K562 (cell line): ENCODE results near the gene GPR25. TPM values are rescaled to one million over a fixed set of nuclear protein-coding genes. Genes with fewer than 3 reads are reported as not detected.

ENCODE experiments used
- ATAC-seq: fragments of 200-7000 bp; cut with Tn5 transposase; 3 replicates; pipeline ENCODE4 v1.9.1; 2020; ENCODE audit warnings: moderate library complexity
- BruUV-seq: library from RNA; stranded (reverse); fragments of 400-500 nt; replicated peaks from 2 replicates; lab custom pipeline; 2021; lab: Mats Ljungman, UMichigan
- CTCF ChIA-PET: fragments of 300-600 bp; formaldehyde crosslinking; extraction: SDS; loops from one replicate; lab custom pipeline; 2021; ENCODE audit warnings: low intra/inter-chr PET ratio; lab: Yijun Ruan, JAX
- POLR2A ChIA-PET: fragments of 300-600, 350-650 bp; sonication (Branson Sonifier 250); formaldehyde crosslinking; extraction: SDS; loops from one replicate; lab custom pipeline; 2021; ENCODE audit warnings: antibody characterized with exemption, inconsistent platforms; lab: Yijun Ruan, JAX
- DNase-seq, 4 experiments: peaks; one replicate each; pipeline versions ENCODE4 v3.0.0 to v3.0.0-alpha.2; 2011 to 2018; ENCODE audit warnings: low spot score in 3 of 4, mixed read lengths in 3 of 4; ENCODE audit errors: extremely low read depth in 1 of 4
- FAIRE-seq: peaks from 2 replicates; lab custom pipeline; 2011; peaks lifted over from hg19 to GRCh38; lab: Jason Lieb, UNC
- H2AFZ ChIP-seq: 2 replicates; pipeline ENCODE4 v1.6.0; 2011; ENCODE audit warnings: low read depth, low read length, control low read depth, inconsistent platforms
- H3K27ac ChIP-seq: fragments of 200-600 bp; 3 replicates; pipeline ENCODE4 v1.8.0; 2011; ENCODE audit warnings: low read depth, mild to moderate bottlenecking, control low read depth, inconsistent platforms, low read length, moderate library complexity, mixed read lengths; ENCODE audit errors: extremely low read depth
- H3K27me3 ChIP-seq, 2 experiments: fragments of 300-600 bp in 1 of 2; 2 replicates in 1 of 2; 3 replicates in 1 of 2; pipeline versions ENCODE4 v1.6.0 to v1.8.0; 2011; ENCODE audit warnings: inconsistent platforms in 2 of 2, low read length in 2 of 2, mild to moderate bottlenecking in 1 of 2, mixed read lengths in 1 of 2, moderate library complexity in 1 of 2; ENCODE audit not compliant: control insufficient read depth in 2 of 2, insufficient read depth in 2 of 2
- H3K36me3 ChIP-seq: fragments of 300-600 bp; 3 replicates; pipeline ENCODE4 v1.8.0; 2011; ENCODE audit warnings: mild to moderate bottlenecking, low read length, inconsistent platforms; ENCODE audit not compliant: control insufficient read depth, insufficient read depth
- H3K4me1 ChIP-seq, 2 experiments: fragments of 200-600 bp in 1 of 2; replicated peaks in 1 of 2; 2 replicates in 1 of 2; 3 replicates in 1 of 2; pipeline versions ENCODE4 v1.5.1 to v1.8.0; 2011; ENCODE audit warnings: inconsistent platforms in 2 of 2, low read length in 2 of 2, mild to moderate bottlenecking in 1 of 2, mixed read lengths in 1 of 2, moderate library complexity in 1 of 2; ENCODE audit not compliant: control insufficient read depth in 2 of 2, insufficient read depth in 2 of 2
- H3K4me2 ChIP-seq: 2 replicates; pipeline ENCODE4 v1.6.1; 2011; ENCODE audit warnings: low read length, control low read depth, inconsistent platforms, mixed read lengths; ENCODE audit not compliant: insufficient read depth
- H3K4me3 ChIP-seq: fragments of 200-600 bp; sonication (generic), shearing (Covaris generic); 2 replicates; pipeline ENCODE4 v1.5.1; 2016; ENCODE audit warnings: control low read depth, inconsistent platforms
- H3K79me2 ChIP-seq: fragments of 200-600 bp; 3 replicates; pipeline ENCODE4 v1.8.0; 2011; ENCODE audit warnings: low read length, inconsistent platforms; ENCODE audit not compliant: control insufficient read depth, insufficient read depth
- H3K9ac ChIP-seq, 2 experiments: 2 replicates each; pipeline versions ENCODE4 v1.6.0 to v1.6.1; 2011; ENCODE audit warnings: low read depth in 2 of 2, low read length in 2 of 2, control low read depth in 1 of 2, inconsistent platforms in 1 of 2, mild to moderate bottlenecking in 1 of 2, mixed read lengths in 1 of 2; ENCODE audit not compliant: insufficient read depth in 1 of 2
- H3K9me1 ChIP-seq: one replicate; pipeline ENCODE4 v1.6.0; 2011; ENCODE audit warnings: inconsistent platforms, mild to moderate bottlenecking, low read length, moderate library complexity; ENCODE audit not compliant: control insufficient read depth, insufficient read depth
- H3K9me3 ChIP-seq: replicated peaks from 2 replicates; pipeline ENCODE4 v1.5.1; 2011; ENCODE audit warnings: low read depth, low read length, inconsistent platforms; ENCODE audit not compliant: control insufficient read depth, insufficient read depth
- H4K20me1 ChIP-seq: replicated peaks from 2 replicates; pipeline ENCODE4 v1.6.1; 2011; ENCODE audit warnings: low read length, inconsistent platforms, mixed read lengths; ENCODE audit not compliant: control insufficient read depth, insufficient read depth
- CHAMP1 ChIP-seq: fragments of 450-650 bp; IDR thresholded peaks from 2 replicates; pipeline ENCODE4 v1.6.1; 2016; ENCODE audit warnings: mild to moderate bottlenecking
- CREBBP ChIP-seq: IDR thresholded peaks from one replicate; pipeline ENCODE4 v1.6.1; 2012; ENCODE audit warnings: low read depth, mild to moderate bottlenecking, control low read depth, inconsistent platforms, low read length
- DACH1 ChIP-seq: fragments of 450-650 bp; IDR thresholded peaks from 2 replicates; pipeline ENCODE4 v1.6.1; 2018; ENCODE audit not compliant: partially characterized antibody
- FOXO4 ChIP-seq: fragments of 450-650 bp; formaldehyde crosslinking; IDR thresholded peaks from 2 replicates; pipeline ENCODE4 v1.4.0; 2020; ENCODE audit warnings: mild to moderate bottlenecking, moderate library complexity
- KDM4B ChIP-seq, 2 experiments: fragments of 450-650 bp in 1 of 2; sonication (generic) in 1 of 2; IDR thresholded peaks; 2 replicates each; pipeline ENCODE4 v1.6.1; 2016 to 2017; ENCODE audit warnings: borderline replicate concordance in 2 of 2, antibody characterized with exemption in 1 of 2, low read depth in 1 of 2, mild to moderate bottlenecking in 1 of 2
- MEIS2 ChIP-seq: fragments of 450-650 bp; IDR thresholded peaks from 2 replicates; pipeline ENCODE4 v1.6.1; 2014; ENCODE audit warnings: mild to moderate bottlenecking; ENCODE audit not compliant: partially characterized antibody
- MXI1 ChIP-seq: IDR thresholded peaks from 2 replicates; pipeline ENCODE4 v1.6.1; 2011; ENCODE audit warnings: low read depth, mild to moderate bottlenecking, improper control_type of control experiment, low read length
- NCOA6 ChIP-seq: fragments of 450-650 bp; IDR thresholded peaks from 2 replicates; pipeline ENCODE4 v1.6.1; 2017; ENCODE audit warnings: mild to moderate bottlenecking
- NKRF ChIP-seq: fragments of 450-650 bp; IDR thresholded peaks from 2 replicates; pipeline ENCODE4 v1.6.1; 2016; ENCODE audit warnings: borderline replicate concordance
- PCBP2 ChIP-seq: fragments of 200-400 bp; formaldehyde crosslinking; IDR thresholded peaks from 2 replicates; pipeline ENCODE4 v1.6.1; 2018; ENCODE audit warnings: low read length, low read depth, mild to moderate bottlenecking, moderate library complexity; ENCODE audit not compliant: poor library complexity, severe bottlenecking
- POLR2B ChIP-seq: fragments of 450-650 bp; IDR thresholded peaks from 2 replicates; pipeline ENCODE4 v1.6.1; 2018; ENCODE audit warnings: low read depth; ENCODE audit not compliant: partially characterized antibody
- POLR2H ChIP-seq: IDR thresholded peaks from 2 replicates; pipeline ENCODE4 v1.6.1; 2016; ENCODE audit warnings: missing genetic modification characterization, low read depth, mild to moderate bottlenecking, control low read depth, missing compliant biosample characterization, moderate library complexity
- RAD21 ChIP-seq, 2 experiments: fragments of 250-450 bp in 1 of 2; fragments of 450-650 bp in 1 of 2; sonication (Bioruptor Pico) in 1 of 2; formaldehyde crosslinking in 1 of 2; IDR thresholded peaks in 1 of 2; conservative IDR thresholded peaks in 1 of 2; 2 replicates each; pipeline versions ENCODE4 v1.4.0 to v1.8.0; 2020 to 2022; ENCODE audit warnings: mild to moderate bottlenecking in 2 of 2, moderate library complexity in 1 of 2
- SRF ChIP-seq, 2 experiments: fragments of 250-450, 450-650 bp in 1 of 2; sonication (Bioruptor Pico) in 1 of 2; sonication (generic) in 1 of 2; formaldehyde crosslinking; IDR thresholded peaks; 2 replicates each; pipeline versions ENCODE4 v1.5.0 to v1.5.1; 2020 to 2022; ENCODE audit warnings: mild to moderate bottlenecking in 1 of 2, missing genetic modification reagents in 1 of 2
- ZNF324 ChIP-seq: fragments of 250-450 bp; sonication (Bioruptor Pico); IDR thresholded peaks from 2 replicates; pipeline ENCODE4 v1.4.0; 2020; ENCODE audit warnings: mild to moderate bottlenecking
- ZNF589 ChIP-seq: fragments of 200-800 bp; sonication (Bioruptor generic); IDR thresholded peaks from 2 replicates; pipeline ENCODE4 v1.6.1; 2016; ENCODE audit warnings: low read depth, missing genetic modification characterization, missing compliant biosample characterization
- WGBS: fragments of 100-300 bp; shearing (Covaris generic); methylation state at CpG from one replicate; pipeline ENCODE4 v1.1.6; 2016; ENCODE audit warnings: low coverage, mixed read lengths; ENCODE audit not compliant: insufficient coverage; ENCODE audit errors: missing lambda C conversion rate; 5-methylcytosine and 5-hydroxymethylcytosine counted together
- in situ Hi-C: fragments of 300-500 bp; cut with MboI; formaldehyde crosslinking; loops from 4 replicates; pipeline ENCODE4 v1.15.0; 2018; ENCODE audit warnings: inconsistent platforms, mixed read lengths
- intact Hi-C: fragments of 100-400 bp; cut with micrococcal nuclease; formaldehyde crosslinking; loops from 2 replicates; pipeline ENCODE4 v1.14.2; 2022
- polyA plus RNA-seq, 8 experiments: library from polyadenylated mRNA; depleted of rRNA in 4 of 8; stranded (reverse) in 5 of 8; unstranded in 3 of 8; fragments of >200 nt; fragmentation: Nextera tagmentation in 2 of 8; fragmentation: Illumina TruSeq in 1 of 8; extraction: Ambion mirVana in 2 of 8; extraction: Trizol in 1 of 8; gene quantifications; 2 replicates each; pipeline versions ENCODE4 v1.2.1 to v1.2.3, GENCODE V29; 2011 to 2014; ENCODE audit warnings: inconsistent platforms in 1 of 8, missing spikeins in 1 of 8
- total RNA-seq, 7 experiments: library from RNA; depleted of rRNA in 6 of 7; stranded (reverse); fragments of >200 nt in 6 of 7; fragmentation: Illumina TruSeq in 2 of 7; extraction: Trizol in 2 of 7; gene quantifications; 2 replicates each; pipeline versions ENCODE4 v1.2.1 to v1.2.3, GENCODE V29; 2011 to 2021; ENCODE audit warnings: low replicate concordance in 1 of 7

Gene GPR25
- total and polyA plus RNA-seq, 9 of the 15 experiments (the other 6 are each of a cell fraction or from before 2014, with no cell fraction given): not detected

DNA sequence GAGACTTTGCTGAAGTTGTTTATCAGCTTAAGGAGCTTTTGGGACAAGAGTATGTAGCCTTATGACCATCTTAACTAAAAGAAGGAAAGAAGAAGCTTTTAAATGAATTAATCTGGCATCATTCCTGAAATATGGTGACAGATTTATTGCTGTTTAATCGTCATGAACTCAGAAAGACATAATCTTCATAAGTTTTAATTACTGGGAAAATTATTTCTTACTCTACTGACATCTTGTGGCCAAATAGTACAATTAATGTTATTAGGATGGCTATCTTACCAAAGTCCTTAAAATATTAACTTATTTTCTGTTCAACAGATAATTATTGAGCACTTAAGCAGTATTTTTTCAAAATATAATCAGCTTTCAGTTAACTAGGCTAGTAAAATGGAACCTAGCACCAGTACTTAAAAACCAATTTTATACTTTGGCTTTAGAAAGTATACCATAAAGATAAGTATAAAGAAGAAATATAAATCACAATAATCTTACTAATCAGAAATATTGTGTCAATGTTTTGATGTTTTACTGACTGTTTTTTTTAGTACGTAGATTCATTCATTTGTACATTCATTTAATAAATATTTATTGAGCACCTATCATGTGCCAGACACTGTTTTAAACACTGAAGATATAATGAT, 34.7 kb upstream of the GPR25 start:
- no peaks in the 10 kb centered on the region for H3K36me3 ChIP-seq
- in situ Hi-C loops: no loop called here
- no peak for ATAC-seq
- TF ChIP-seq MXI1 (no peak), RAD21 (CRISPR knock-in tag; conservative IDR thresholded peaks at IDR 0.05 in 1 of 2, IDR thresholded peaks at IDR 0.05 in 1 of 2) (peak; percentile 44 to 59), CHAMP1 (no peak), ZNF324 (CRISPR knock-in tag) (no peak), NCOA6 (no peak), PCBP2 (no peak), POLR2B (no peak), CREBBP (no peak), KDM4B (IDR thresholded peaks at IDR 0.05; ENCODE audit: borderline replicate concordance in 2 of 2, low read depth in 1 of 2) (no peak), ZNF589 (CRISPR knock-in tag) (no peak), FOXO4 (CRISPR knock-in tag) (no peak), DACH1 (peak; percentile 82), POLR2H (tag) (0 out of 2 replicates have a peak, but pooled peaks have one; percentile 13), SRF (CRISPR knock-in tag; IDR thresholded peaks at IDR 0.05) (no peak), MEIS2 (peak; percentile 83), NKRF (no peak)

More for the DNA sequence above, 34.7 kb upstream of the GPR25 start:
- Histone ChIP-seq H3K79me2 (no peaks in the 10 kb centered on the region), H3K9me1 (no peaks in the 10 kb centered on the region), H3K4me2 (no peak overlapping the region), H2AFZ (no peak overlapping the region), H3K9me3 (no peaks in the 10 kb centered on the region), H3K27ac (no peak overlapping the region), H4K20me1 (no peaks in the 10 kb centered on the region), H3K9ac (no peak overlapping the region), H3K4me1 (no peaks in the 10 kb centered on the region), H3K4me3 (no peak overlapping the region), H3K27me3 (no peaks in the 10 kb centered on the region)
- no TSS peak for BruUV-seq
- FAIRE-seq: no peak
- CTCF ChIA-PET: interaction anchor here (0.8 to 2.1 kb wide), 3 partner anchors 215 to 279 kb away, joined by 4 to 17 read pairs (median 6); no protein-coding TSS in a partner anchor
- intact Hi-C loops: no loop called here
- 6% methylated on average over 2 of the region's 2 CpGs for WGBS
- POLR2A ChIA-PET: interaction anchor here (0.6 to 0.7 kb wide), 2 partner anchors 8 to 189 kb away, joined by 3 read pairs; no protein-coding TSS in a partner anchor
- no peak for DNase-seq
